Mesendoderm (in vitro differentiated cells): ENCODE results near the gene ADGRV1.
"Not testable (repeated sequence)": the region's sequence is repeated elsewhere in the genome, so short reads cannot be mapped to it uniquely, and the experiment has no call there.

ENCODE experiments used
- DNase-seq: peaks from one replicate; pipeline ENCODE4 v3.0.0; 2013
- H2AK5ac ChIP-seq: 2 replicates; pipeline ENCODE4 v1.6.1; 2013; ENCODE audit warnings: low read length, inconsistent platforms
- H2BK120ac ChIP-seq: 2 replicates; pipeline ENCODE4 v1.6.1; 2013; ENCODE audit warnings: low read depth, mild to moderate bottlenecking, low read length, moderate library complexity, mixed read lengths
- H2BK15ac ChIP-seq: replicated peaks from 2 replicates; pipeline ENCODE4 v1.6.1; 2013; ENCODE audit warnings: low read depth, mild to moderate bottlenecking, moderate library complexity
- H2BK5ac ChIP-seq: 2 replicates; pipeline ENCODE4 v1.6.1; 2013; ENCODE audit warnings: low read length, inconsistent platforms
- H3K18ac ChIP-seq: 2 replicates; pipeline ENCODE4 v1.6.1; 2013; ENCODE audit warnings: mild to moderate bottlenecking, low read length, mixed read lengths
- H3K23ac ChIP-seq: one replicate; pipeline ENCODE4 v1.6.1; 2013; ENCODE audit warnings: low read length
- H3K27ac ChIP-seq: 2 replicates; pipeline ENCODE4 v1.5.1; 2013; ENCODE audit warnings: low read depth, mild to moderate bottlenecking, inconsistent platforms, low read length, moderate library complexity
- H3K27me3 ChIP-seq: 2 replicates; pipeline ENCODE4 v1.6.1; 2013; ENCODE audit warnings: low read length, control low read depth, mild to moderate bottlenecking, inconsistent platforms; ENCODE audit not compliant: insufficient read depth, poor library complexity
- H3K36me3 ChIP-seq: 2 replicates; pipeline ENCODE4 v1.6.1; 2013; ENCODE audit warnings: low read length, inconsistent platforms; ENCODE audit not compliant: control insufficient read depth, insufficient read depth
- H3K4ac ChIP-seq: one replicate; pipeline ENCODE4 v1.6.1; 2013; ENCODE audit warnings: low read depth, mild to moderate bottlenecking, low read length, moderate library complexity
- H3K4me1 ChIP-seq: 2 replicates; pipeline ENCODE4 v1.6.1; 2013; ENCODE audit warnings: low read depth, low read length, inconsistent platforms; ENCODE audit not compliant: control insufficient read depth
- H3K4me2 ChIP-seq: 2 replicates; pipeline ENCODE4 v1.6.1; 2013; ENCODE audit warnings: low read length
- H3K4me3 ChIP-seq: 2 replicates; pipeline ENCODE4 v1.5.1; 2013; ENCODE audit warnings: mild to moderate bottlenecking, low read length
- H3K56ac ChIP-seq: one replicate; pipeline ENCODE4 v1.6.1; 2013; ENCODE audit warnings: low read length
- H3K79me1 ChIP-seq: 2 replicates; pipeline ENCODE4 v1.6.1; 2013; ENCODE audit warnings: low read length, inconsistent platforms
- H3K79me2 ChIP-seq: 2 replicates; pipeline ENCODE4 v1.6.1; 2013; ENCODE audit warnings: mild to moderate bottlenecking, low read length; ENCODE audit not compliant: control insufficient read depth, insufficient read depth
- H3K9ac ChIP-seq: 2 replicates; pipeline ENCODE4 v1.6.1; 2013; ENCODE audit warnings: low read length, inconsistent platforms
- H4K5ac ChIP-seq: one replicate; pipeline ENCODE4 v1.6.1; 2013; ENCODE audit warnings: low read length
- H4K8ac ChIP-seq: one replicate; pipeline ENCODE4 v1.6.1; 2013; ENCODE audit warnings: low read depth, mild to moderate bottlenecking, control low read depth, low read length, moderate library complexity
- WGBS: extraction: QIAGEN DNeasy Blood & Tissue Kit; methylation state at CpG from one replicate; pipeline ENCODE4 v1.1.7; 2013; ENCODE audit warnings: low lambda C conversion rate, missing lambda C conversion rate; ENCODE audit not compliant: insufficient coverage; ENCODE audit errors: extremely low coverage; 5-methylcytosine and 5-hydroxymethylcytosine counted together

Gene ADGRV1

DNA sequence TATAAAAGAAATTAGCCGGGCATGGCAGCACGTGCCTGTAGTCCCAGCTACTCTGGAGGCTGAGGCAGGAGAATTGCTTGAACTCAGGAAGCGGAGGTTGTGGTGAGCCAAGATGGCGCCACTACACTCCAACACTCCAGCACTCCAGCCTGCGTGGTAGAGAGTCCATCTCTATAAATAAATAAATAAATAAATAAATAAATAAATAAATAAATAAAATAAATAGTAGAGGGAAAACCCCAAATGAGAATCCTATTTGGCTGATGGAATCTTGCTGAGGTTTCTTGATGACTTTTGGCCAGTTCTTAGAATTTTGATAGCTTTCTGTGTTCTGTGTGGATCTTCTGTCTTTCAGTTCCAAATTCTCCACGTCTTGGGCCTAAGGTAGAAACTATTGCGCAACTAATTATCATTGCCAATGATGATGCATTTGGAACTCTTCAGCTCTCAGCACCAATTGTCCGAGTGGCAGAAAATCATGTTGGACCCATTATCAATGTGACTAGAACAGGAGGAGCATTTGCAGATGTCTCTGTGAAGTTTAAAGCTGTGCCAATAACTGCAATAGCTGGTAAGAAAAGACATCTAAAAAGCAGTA lies 126.9 kb downstream of the ADGRV1 start:
- Histone ChIP-seq H3K23ac (no peak overlapping the region), H2BK5ac (no peak overlapping the region)

DNA sequence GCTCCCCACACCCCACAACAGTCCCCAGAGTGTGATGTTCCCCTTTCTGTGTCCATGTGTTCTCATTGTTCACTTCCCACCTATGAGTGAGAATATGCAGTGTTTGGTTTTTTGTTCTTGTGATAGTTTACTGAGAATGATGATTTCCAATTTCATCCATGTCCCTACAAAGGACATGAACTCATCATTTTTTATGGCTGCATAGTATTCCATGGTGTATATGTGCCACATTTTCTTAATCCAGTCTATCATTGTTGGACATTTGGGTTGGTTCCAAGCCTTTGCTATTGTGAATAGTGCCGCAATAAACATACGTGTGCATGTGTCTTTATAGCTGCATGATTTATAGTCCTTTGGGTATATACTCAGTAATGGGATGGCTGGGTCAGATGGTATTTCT lies 127.8 kb downstream of the ADGRV1 start:
- not testable (repeated sequence) for H3K79me2 ChIP-seq, H3K23ac ChIP-seq, H4K8ac ChIP-seq, H3K9ac ChIP-seq, H3K4me1 ChIP-seq, H3K27me3 ChIP-seq, H3K79me1 ChIP-seq, H3K36me3 ChIP-seq, H3K4me3 ChIP-seq, DNase-seq, H3K18ac ChIP-seq, H4K5ac ChIP-seq, H3K4ac ChIP-seq, H3K56ac ChIP-seq, H2BK15ac ChIP-seq, H2BK120ac ChIP-seq, H3K27ac ChIP-seq, H2AK5ac ChIP-seq, H2BK5ac ChIP-seq, H3K4me2 ChIP-seq
- WGBS: no CpG with 5 or more reads among the region's 2 CpGs

More for the DNA sequence above, 126.9 kb downstream of the ADGRV1 start:
- no peak overlapping the region for H2BK15ac ChIP-seq
- no peaks in the 10 kb centered on the region for H3K36me3 ChIP-seq
- no peak overlapping the region for H3K27ac ChIP-seq
- no peak overlapping the region for H3K4me3 ChIP-seq
- no peak overlapping the region for H3K56ac ChIP-seq
- H3K9ac ChIP-seq: no peak overlapping the region
- no peak overlapping the region for H4K5ac ChIP-seq
- H3K27me3 ChIP-seq: no peaks in the 10 kb centered on the region
- H3K79me1 ChIP-seq: no peaks in the 10 kb centered on the region
- no peak overlapping the region for H2BK120ac ChIP-seq
- H4K8ac ChIP-seq: no peak overlapping the region
- DNase-seq: no peak
- no peaks in the 10 kb centered on the region for H3K4me1 ChIP-seq
- H3K18ac ChIP-seq: no peak overlapping the region
- no peak overlapping the region for H2AK5ac ChIP-seq
- H3K4me2 ChIP-seq: no peak overlapping the region
- H3K4ac ChIP-seq: no peak overlapping the region
- no peaks in the 10 kb centered on the region for H3K79me2 ChIP-seq
- WGBS: no CpG with 5 or more reads among the region's 8 CpGs

DNA sequence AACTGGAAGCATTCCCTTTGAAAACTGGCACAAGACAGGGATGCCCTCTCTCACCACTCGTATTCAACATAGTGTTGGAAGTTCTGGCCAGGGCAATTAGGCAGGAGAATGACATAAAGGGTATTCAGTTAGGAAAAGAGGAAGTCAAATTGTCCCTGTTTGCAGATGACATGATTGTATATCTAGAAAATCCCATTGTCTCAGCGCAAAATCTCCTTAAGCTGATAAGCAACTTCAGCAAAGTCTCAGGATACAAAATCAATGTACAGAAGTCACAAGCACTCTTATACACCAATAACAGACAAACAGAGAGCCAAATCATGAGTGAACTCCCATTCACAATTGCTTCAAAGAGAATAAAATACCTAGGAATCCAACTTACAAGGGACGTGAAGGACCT lies 128.9 kb downstream of the ADGRV1 start:
- H2AK5ac ChIP-seq, H3K9ac ChIP-seq, H3K4me1 ChIP-seq, H2BK5ac ChIP-seq, H3K4ac ChIP-seq, H3K4me2 ChIP-seq, H2BK15ac ChIP-seq, H4K5ac ChIP-seq, H3K79me2 ChIP-seq, H3K79me1 ChIP-seq, H4K8ac ChIP-seq, H3K27ac ChIP-seq, H3K56ac ChIP-seq, H3K4me3 ChIP-seq, H3K23ac ChIP-seq, H3K36me3 ChIP-seq, H3K27me3 ChIP-seq, H3K18ac ChIP-seq, DNase-seq, H2BK120ac ChIP-seq: not testable (repeated sequence)
- WGBS: no CpG with 5 or more reads among the region's 3 CpGs

DNA sequence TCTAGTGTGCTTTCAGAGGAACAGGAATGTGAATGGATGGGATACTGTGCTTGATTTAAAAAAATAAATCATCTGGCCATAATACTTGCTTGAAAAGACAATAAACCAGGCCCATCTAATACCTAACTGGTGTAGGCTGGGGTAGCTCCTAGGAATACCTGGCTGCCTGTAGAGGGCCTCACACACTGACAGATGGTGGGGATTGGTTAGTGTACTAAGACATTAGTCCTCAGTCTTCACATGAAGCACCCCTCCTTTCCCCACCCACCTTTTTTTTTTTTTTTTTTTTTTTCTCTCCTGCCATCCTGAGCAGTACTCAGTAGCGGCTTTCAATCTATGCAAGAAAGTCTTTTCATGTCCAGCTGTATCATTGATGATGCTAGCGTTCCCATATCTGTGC lies 130.5 kb downstream of the ADGRV1 start:
- Histone ChIP-seq H3K27ac (no peak overlapping the region), H3K9ac (no peak overlapping the region), H3K79me1 (no peaks in the 10 kb centered on the region), H3K36me3 (no peaks in the 10 kb centered on the region), H2BK15ac (no peak overlapping the region), H3K79me2 (no peaks in the 10 kb centered on the region), H3K4me3 (no peak overlapping the region), H2BK120ac (no peak overlapping the region), H3K4ac (no peak overlapping the region), H3K4me1 (no peaks in the 10 kb centered on the region), H4K8ac (no peak overlapping the region), H2AK5ac (no peak overlapping the region), H3K18ac (no peak overlapping the region), H3K23ac (no peak overlapping the region), H2BK5ac (no peak overlapping the region), H3K27me3 (no peaks in the 10 kb centered on the region), H3K56ac (no peak overlapping the region), H4K5ac (no peak overlapping the region), H3K4me2 (no peak overlapping the region)
- no CpG with 5 or more reads among the region's 2 CpGs for WGBS
- DNase-seq: peak; percentile 42

DNA sequence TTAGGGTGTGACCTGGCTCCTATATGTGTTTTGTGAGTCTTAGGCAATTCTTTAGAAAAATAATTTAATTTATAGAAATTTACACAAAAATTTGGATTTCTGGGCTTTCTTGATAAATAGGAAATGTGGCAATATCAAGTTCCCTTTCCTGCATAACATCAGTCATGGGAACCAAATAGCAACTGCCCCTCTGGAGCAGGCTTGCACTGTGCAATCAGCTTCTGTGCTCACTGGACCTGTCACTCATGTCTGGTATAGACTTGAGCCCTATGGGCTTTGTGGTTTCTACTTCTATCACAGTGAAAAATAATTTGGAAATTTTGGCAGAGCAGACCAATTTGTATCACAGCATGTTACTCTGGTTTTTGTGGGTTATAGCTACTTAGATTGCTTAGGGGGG lies 131.7 kb downstream of the ADGRV1 start:
- Histone ChIP-seq H2AK5ac (no peak overlapping the region), H2BK5ac (no peak overlapping the region), H2BK120ac (no peak overlapping the region), H3K79me1 (no peaks in the 10 kb centered on the region), H3K4ac (no peak overlapping the region), H3K27me3 (no peaks in the 10 kb centered on the region), H2BK15ac (no peak overlapping the region), H3K4me3 (no peak overlapping the region), H3K23ac (no peak overlapping the region), H3K4me2 (no peak overlapping the region), H4K5ac (no peak overlapping the region), H3K27ac (no peak overlapping the region), H4K8ac (no peak overlapping the region), H3K18ac (no peak overlapping the region), H3K79me2 (no peaks in the 10 kb centered on the region), H3K4me1 (no peaks in the 10 kb centered on the region), H3K36me3 (no peaks in the 10 kb centered on the region), H3K56ac (no peak overlapping the region), H3K9ac (no peak overlapping the region)
- no peak for DNase-seq

DNA sequence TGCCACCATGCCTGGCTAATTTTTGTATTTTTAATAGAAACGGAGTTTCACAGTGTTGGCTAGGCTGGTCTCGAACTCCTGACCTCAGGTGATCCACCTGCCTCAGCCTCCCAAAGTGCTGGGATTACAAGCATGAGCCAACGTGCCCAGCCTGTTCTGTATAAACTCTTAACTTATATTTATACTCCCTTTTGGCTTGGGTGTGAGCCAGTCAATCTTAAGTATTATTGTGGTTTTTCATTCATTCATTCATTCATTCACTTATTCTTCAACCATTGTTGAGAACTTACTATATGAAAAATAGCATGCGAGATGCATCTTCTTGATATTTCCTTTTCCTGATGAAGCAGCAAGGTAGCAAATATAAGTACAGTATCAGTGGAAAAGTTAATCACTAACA lies 132.9 kb downstream of the ADGRV1 start:
- no peak for DNase-seq
- Histone ChIP-seq H3K9ac (no peak overlapping the region), H4K5ac (no peak overlapping the region), H2BK120ac (no peak overlapping the region), H3K36me3 (no peaks in the 10 kb centered on the region), H3K4me1 (no peaks in the 10 kb centered on the region), H3K18ac (no peak overlapping the region), H3K4me3 (no peak overlapping the region), H3K27me3 (no peaks in the 10 kb centered on the region), H4K8ac (no peak overlapping the region), H2BK5ac (no peak overlapping the region), H3K79me1 (no peaks in the 10 kb centered on the region), H3K23ac (no peak overlapping the region), H3K4me2 (no peak overlapping the region), H3K56ac (no peak overlapping the region), H3K79me2 (no peaks in the 10 kb centered on the region), H3K27ac (no peak overlapping the region), H2BK15ac (no peak overlapping the region), H2AK5ac (no peak overlapping the region), H3K4ac (no peak overlapping the region)
- WGBS: no CpG with 5 or more reads among the region's 4 CpGs
